ENCODE results near the gene CIAO2A.

DNA sequence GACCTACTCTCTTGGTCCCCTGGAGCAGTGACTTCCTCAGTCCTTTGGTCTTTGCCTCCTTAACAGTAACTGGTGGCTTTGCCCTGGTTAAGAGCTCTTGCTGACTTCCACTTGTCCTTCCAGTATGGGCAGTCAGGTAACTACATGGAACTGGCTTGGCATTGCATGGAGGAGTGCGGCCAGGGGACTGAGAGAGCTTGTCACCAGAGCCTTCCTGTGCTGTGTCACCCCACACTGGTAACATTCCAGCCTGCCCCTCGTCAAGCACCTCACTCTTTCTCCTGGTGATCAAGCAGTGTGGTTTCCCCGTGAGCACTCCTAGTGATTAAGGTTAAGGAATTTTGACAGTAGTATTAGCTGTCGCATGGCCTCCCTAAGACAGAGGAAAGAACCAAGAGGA lies 38.6 kb upstream of the CIAO2A start:
- TF ChIP-seq POLR2A (IDR thresholded peaks at IDR 0.05): no peak
- TF ChIP-seq, protein P1, sequence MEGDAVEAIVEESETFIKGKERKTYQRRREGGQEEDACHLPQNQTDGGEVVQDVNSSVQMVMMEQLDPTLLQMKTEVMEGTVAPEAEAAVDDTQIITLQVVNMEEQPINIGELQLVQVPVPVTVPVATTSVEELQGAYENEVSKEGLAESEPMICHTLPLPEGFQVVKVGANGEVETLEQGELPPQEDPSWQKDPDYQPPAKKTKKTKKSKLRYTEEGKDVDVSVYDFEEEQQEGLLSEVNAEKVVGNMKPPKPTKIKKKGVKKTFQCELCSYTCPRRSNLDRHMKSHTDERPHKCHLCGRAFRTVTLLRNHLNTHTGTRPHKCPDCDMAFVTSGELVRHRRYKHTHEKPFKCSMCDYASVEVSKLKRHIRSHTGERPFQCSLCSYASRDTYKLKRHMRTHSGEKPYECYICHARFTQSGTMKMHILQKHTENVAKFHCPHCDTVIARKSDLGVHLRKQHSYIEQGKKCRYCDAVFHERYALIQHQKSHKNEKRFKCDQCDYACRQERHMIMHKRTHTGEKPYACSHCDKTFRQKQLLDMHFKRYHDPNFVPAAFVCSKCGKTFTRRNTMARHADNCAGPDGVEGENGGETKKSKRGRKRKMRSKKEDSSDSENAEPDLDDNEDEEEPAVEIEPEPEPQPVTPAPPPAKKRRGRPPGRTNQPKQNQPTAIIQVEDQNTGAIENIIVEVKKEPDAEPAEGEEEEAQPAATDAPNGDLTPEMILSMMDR (IDR thresholded peaks at IDR 0.05): no peak
